B cell (primary cell): ENCODE results near the gene CCDC6. TPM values are rescaled to one million over a fixed set of nuclear protein-coding genes. Genes with fewer than 3 reads are reported as not detected.

Source experiments
- ATAC-seq: fragments of 200-7000 bp; cut with Tn5 transposase; one replicate; pipeline ENCODE4 v1.10.0; 2021; ENCODE audit warnings: low read depth, mild to moderate bottlenecking, moderate number of reproducible peaks, moderate library complexity
- CTCF ChIA-PET: fragments of 350-600 bp; sonication (Branson Sonifier 250); formaldehyde crosslinking; loops from one replicate; lab custom pipeline; 2021; ENCODE audit warnings: antibody characterized with exemption, inconsistent platforms; lab: Charles Lee
- POLR2A ChIA-PET: fragments of 350-600 bp; sonication (Branson Sonifier 250); formaldehyde crosslinking; loops from one replicate; lab custom pipeline; 2021; ENCODE audit warnings: antibody characterized with exemption; lab: Charles Lee
- DNase-seq: peaks from one replicate; pipeline ENCODE4 v3.0.0; 2013
- H2AFZ ChIP-seq: 2 replicates; pipeline ENCODE4 v1.6.1; 2012; ENCODE audit warnings: mild to moderate bottlenecking, low read depth, low read length; ENCODE audit not compliant: insufficient read depth, poor library complexity, severe bottlenecking
- H3K27ac ChIP-seq, 2 donors: 1 replicate in 1 of 2; 2 replicates in 1 of 2; pipeline ENCODE4 v1.5.1; 2012 to 2013; ENCODE audit warnings: low read length in 2 of 2, mild to moderate bottlenecking in 2 of 2, moderate library complexity in 1 of 2
- H3K27me3 ChIP-seq, 4 experiments: fragments of 200-600 bp in 1 of 4; sonication (generic) in 1 of 4; replicated peaks in 1 of 4; 1 replicate in 2 of 4; 2 replicates in 2 of 4; pipeline versions ENCODE4 v1.6.1 to v1.7.0; 2013 to 2016; ENCODE audit warnings: low read length in 3 of 4, mild to moderate bottlenecking in 2 of 4, mixed read lengths in 1 of 4, moderate library complexity in 1 of 4; ENCODE audit not compliant: insufficient read depth in 4 of 4, control insufficient read depth in 3 of 4; ENCODE audit errors: control extremely low read depth in 1 of 4
- H3K36me3 ChIP-seq, 2 experiments: replicated peaks in 1 of 2; 1 replicate in 1 of 2; 2 replicates in 1 of 2; pipeline versions ENCODE4 v1.6.1 to v1.7.1; 2013; ENCODE audit warnings: low read length in 1 of 2; ENCODE audit not compliant: insufficient read depth in 2 of 2, control insufficient read depth in 1 of 2; ENCODE audit errors: control extremely low read depth in 1 of 2, extremely low read depth in 1 of 2
- H3K4me1 ChIP-seq, 2 donors: fragments of 200-600 bp in 1 of 2; sonication (generic) in 1 of 2; 1 replicate in 1 of 2; 2 replicates in 1 of 2; pipeline versions ENCODE4 v1.5.1 to v1.6.1; 2013 to 2017; ENCODE audit warnings: low read length in 2 of 2; ENCODE audit not compliant: control insufficient read depth in 2 of 2, insufficient read depth in 2 of 2
- H3K4me2 ChIP-seq: replicated peaks from 2 replicates; pipeline ENCODE3; 2012; ENCODE audit warnings: mild to moderate bottlenecking, low read depth, low read length; ENCODE audit not compliant: poor library complexity, severe bottlenecking
- H3K4me3 ChIP-seq, 5 experiments: fragments of 200-600 bp in 1 of 5; sonication (generic) in 1 of 5; 1 replicate in 3 of 5; 2 replicates in 2 of 5; pipeline versions ENCODE4 v1.5.1 to v1.7.0; 2011 to 2016; ENCODE audit warnings: low read length in 4 of 5, mild to moderate bottlenecking in 4 of 5, low read depth in 2 of 5, control low read depth in 1 of 5, moderate library complexity in 1 of 5; ENCODE audit not compliant: insufficient read depth in 1 of 5; ENCODE audit errors: control extremely low read depth in 1 of 5, extremely low read depth in 1 of 5
- H3K79me2 ChIP-seq: fragments of 200-600 bp; sonication (generic); one replicate; pipeline ENCODE4 v1.6.0; 2016; ENCODE audit warnings: low read length; ENCODE audit not compliant: control insufficient read depth, insufficient read depth
- H3K9ac ChIP-seq: fragments of 200-600 bp; sonication (generic); 2 replicates; pipeline ENCODE4 v1.6.1; 2017; ENCODE audit warnings: mild to moderate bottlenecking, low read length, moderate library complexity
- H3K9me3 ChIP-seq, 3 donors: one replicate each; pipeline versions ENCODE4 v1.6.1 to v1.7.1; 2013; ENCODE audit warnings: low read length in 2 of 3; ENCODE audit not compliant: control insufficient read depth in 2 of 3, insufficient read depth in 1 of 3; ENCODE audit errors: control extremely low read depth in 1 of 3
- H4K20me1 ChIP-seq: 2 replicates; pipeline ENCODE4 v1.6.0; 2012; ENCODE audit warnings: mild to moderate bottlenecking, low read length; ENCODE audit not compliant: insufficient read depth, control insufficient read depth, poor library complexity, severe bottlenecking
- H3K27ac Mint-ChIP-seq: one replicate; pipeline ENCODE4 v1.8.0; 2021; ENCODE audit warnings: mixed read lengths
- H3K27me3 Mint-ChIP-seq: one replicate; pipeline ENCODE4 v1.8.0; 2021; ENCODE audit warnings: mixed read lengths
- H3K4me1 Mint-ChIP-seq: one replicate; pipeline ENCODE4 v1.8.0; 2021; ENCODE audit warnings: mixed read lengths
- H3K4me3 Mint-ChIP-seq: one replicate; pipeline ENCODE4 v1.8.0; 2021; ENCODE audit warnings: mixed read lengths
- H3K9me3 Mint-ChIP-seq: one replicate; pipeline ENCODE4 v1.8.0; 2022; ENCODE audit warnings: mixed read lengths; ENCODE audit not compliant: insufficient read depth
- EZH2 ChIP-seq: IDR thresholded peaks from 2 replicates; pipeline ENCODE4 v1.6.1; 2012; ENCODE audit warnings: borderline replicate concordance, low read depth, mild to moderate bottlenecking, moderate library complexity, low read length; ENCODE audit not compliant: insufficient read depth, poor library complexity, severe bottlenecking
- WGBS: methylation state at CpG from one replicate; pipeline ENCODE4 v1.1.5; 2013; ENCODE audit warnings: missing lambda C conversion rate; ENCODE audit not compliant: insufficient coverage; 5-methylcytosine and 5-hydroxymethylcytosine counted together
- intact Hi-C: fragments of 100-400 bp; cut with micrococcal nuclease; formaldehyde crosslinking; loops from one replicate; pipeline ENCODE4 v1.10.0; 2022
- polyA plus RNA-seq: library from polyadenylated mRNA; depleted of rRNA; stranded (reverse); fragments of >200 nt; gene quantifications from 2 replicates; pipeline ENCODE4 v1.2.3, GENCODE V29; 2012
- total RNA-seq, 2 donors: library from RNA; stranded (reverse); fragments of 120-200 nt in 1 of 2; gene quantifications; 1 replicate in 1 of 2; 2 replicates in 1 of 2; pipeline versions ENCODE4 v1.2.3 to v1.2.4, GENCODE V29; 2013 to 2022
- TF ChIP-seq, protein P1 (sequence below): fragments of 200-600 bp; IDR thresholded peaks from one replicate; pipeline ENCODE4 v1.8.0; 2022; ENCODE audit warnings: antibody characterized with exemption, mild to moderate bottlenecking

Gene CCDC6
- total and polyA plus RNA-seq, 2 donors (not counting 1 experiment from before 2014, with no cell fraction given), result 18.2 to 30.1 TPM

DNA sequence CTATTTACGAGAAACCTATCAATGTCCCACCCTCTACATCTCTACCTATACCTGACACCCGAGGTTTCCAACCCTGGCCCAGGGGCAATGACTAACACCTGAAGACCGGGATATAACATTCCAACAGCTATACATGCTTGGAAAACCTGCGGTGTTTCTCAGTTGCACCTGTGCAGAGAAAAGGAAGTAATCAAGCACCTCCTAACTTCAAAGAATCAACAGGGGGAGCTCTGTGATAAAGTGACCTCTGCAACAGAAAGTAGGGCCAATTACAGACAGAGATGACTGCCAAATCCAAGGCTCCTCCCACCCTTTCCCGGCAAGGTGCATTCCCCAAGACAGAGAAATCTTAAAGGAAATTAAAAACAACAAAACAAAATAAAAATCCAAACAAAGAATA is 41.3 kb downstream of the CCDC6 start:
- CTCF ChIA-PET, result interaction anchor here (0.5 to 6.8 kb wide), 52 partner anchors 9 to 780 kb away, joined by 3 to 175 read pairs (median 5); partner anchors contain the start of gene CCDC6
- no peak overlapping the region for H3K4me3 ChIP-seq
- WGBS, result 70% methylated on average over 2 of the region's 5 CpGs
- TF ChIP-seq, protein P1, sequence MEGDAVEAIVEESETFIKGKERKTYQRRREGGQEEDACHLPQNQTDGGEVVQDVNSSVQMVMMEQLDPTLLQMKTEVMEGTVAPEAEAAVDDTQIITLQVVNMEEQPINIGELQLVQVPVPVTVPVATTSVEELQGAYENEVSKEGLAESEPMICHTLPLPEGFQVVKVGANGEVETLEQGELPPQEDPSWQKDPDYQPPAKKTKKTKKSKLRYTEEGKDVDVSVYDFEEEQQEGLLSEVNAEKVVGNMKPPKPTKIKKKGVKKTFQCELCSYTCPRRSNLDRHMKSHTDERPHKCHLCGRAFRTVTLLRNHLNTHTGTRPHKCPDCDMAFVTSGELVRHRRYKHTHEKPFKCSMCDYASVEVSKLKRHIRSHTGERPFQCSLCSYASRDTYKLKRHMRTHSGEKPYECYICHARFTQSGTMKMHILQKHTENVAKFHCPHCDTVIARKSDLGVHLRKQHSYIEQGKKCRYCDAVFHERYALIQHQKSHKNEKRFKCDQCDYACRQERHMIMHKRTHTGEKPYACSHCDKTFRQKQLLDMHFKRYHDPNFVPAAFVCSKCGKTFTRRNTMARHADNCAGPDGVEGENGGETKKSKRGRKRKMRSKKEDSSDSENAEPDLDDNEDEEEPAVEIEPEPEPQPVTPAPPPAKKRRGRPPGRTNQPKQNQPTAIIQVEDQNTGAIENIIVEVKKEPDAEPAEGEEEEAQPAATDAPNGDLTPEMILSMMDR, result peak; percentile 75
- no peak for TF ChIP-seq EZH2
- intact Hi-C loops, result loop anchor here (1.0 to 10.0 kb wide), 5 partner anchors 20 to 340 kb away; no protein-coding TSS in a partner anchor
- H3K9ac ChIP-seq, result no peak overlapping the region
- H3K4me2 ChIP-seq, result peak overlapping the region; percentile 55
- no peaks in the 10 kb centered on the region for H3K9me3 ChIP-seq
- peaks cover 48% of the 10 kb centered on the region for H4K20me1 ChIP-seq
- H3K9me3 Mint-ChIP-seq, result no peaks in the 10 kb centered on the region
- H3K27me3 ChIP-seq, result no peaks in the 10 kb centered on the region
- peaks cover 19 to 29% of the 10 kb centered on the region in 2 donors for H3K4me1 ChIP-seq
- no peaks in the 10 kb centered on the region for H3K27me3 Mint-ChIP-seq
- peak overlapping the region in 1 of 2 donors; percentile 5 for H3K27ac ChIP-seq
- H3K27ac Mint-ChIP-seq, result peak overlapping the region; percentile 64
- H3K4me1 Mint-ChIP-seq, result peaks cover 63% of the 10 kb centered on the region
- POLR2A ChIA-PET, result no interaction called here
- DNase-seq, result peak; percentile 69
- H3K36me3 ChIP-seq, result no peaks in the 10 kb centered on the region
- no peak overlapping the region for H2AFZ ChIP-seq
- H3K79me2 ChIP-seq, result peaks cover 94% of the 10 kb centered on the region
- H3K4me3 Mint-ChIP-seq, result peak overlapping the region; percentile 37
- ATAC-seq, result peak; percentile 74
